Measurements from ENCODE around the gene NID2.
A peak's percentile ranks its signal among the peaks of the same experiment; 100 is the strongest.

The NID2 gene

GRCh38 chr14:52052288-52052943, 16.4 kb downstream of the NID2 start:
- no peak for DNase-seq

- DNase-seq: no peak
Measured at GRCh38 chr14:52051871-52052270, 17.0 kb downstream of the NID2 start.

DNA sequence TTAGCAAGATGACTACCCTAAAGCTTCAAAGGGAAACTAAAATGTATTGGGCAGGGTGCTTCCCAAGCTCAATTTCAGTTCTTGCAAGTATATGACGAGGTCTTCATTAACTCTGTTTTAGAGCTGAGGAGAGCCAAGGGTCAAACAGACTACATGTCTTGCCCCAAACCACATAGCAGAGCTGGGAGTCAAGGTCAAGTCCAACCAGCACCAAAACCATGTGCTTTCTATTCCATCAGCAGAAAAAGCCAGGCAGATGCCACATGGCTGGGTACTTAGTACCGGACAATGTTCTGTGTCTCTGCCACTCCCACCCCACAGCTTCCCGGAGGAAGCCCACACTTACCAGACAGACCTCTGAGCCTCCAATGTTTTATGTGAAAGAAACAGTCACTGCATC, 17.6 kb downstream of the NID2 start:
- no peak for DNase-seq

DNA sequence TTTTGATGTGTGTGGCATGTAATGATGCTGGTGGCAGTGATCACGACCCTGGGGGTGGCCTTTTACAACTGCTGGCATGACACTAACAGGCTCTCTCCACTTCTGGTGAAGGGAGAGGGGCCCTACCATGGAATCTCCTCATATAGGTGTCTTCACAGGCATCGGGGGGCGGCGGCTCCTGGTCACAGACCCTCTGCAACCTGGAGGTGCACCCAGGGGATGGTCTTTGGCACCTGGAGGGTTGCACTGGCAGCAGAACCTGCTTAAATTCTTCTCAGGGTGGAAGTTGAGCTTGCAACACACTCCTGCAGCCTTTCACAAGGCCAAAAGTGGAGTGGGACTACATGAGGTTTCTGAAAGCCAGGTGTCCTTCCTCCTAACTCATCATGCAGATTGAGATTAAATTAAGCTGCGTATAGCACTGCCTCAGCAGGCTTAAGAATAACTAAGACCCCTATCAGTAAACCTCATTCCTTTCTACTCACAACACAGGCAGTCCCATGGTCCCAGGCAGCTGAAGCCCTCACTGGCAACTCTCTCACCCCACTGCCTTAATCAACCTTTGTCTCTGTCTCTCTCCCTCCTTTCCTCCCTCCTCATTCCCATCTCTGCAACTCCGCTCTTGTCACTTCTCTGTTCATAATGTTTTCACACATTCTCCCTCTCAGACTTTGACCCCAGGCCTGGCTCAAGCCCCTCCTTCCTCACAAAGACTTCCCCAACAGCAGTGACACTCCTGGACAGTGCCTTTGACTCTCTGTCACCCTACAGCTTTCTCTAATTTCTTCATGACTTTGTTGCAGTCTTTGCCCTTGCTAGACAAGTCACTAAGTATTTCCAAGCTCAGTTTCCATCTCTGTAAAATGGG, 18.9 kb downstream of the NID2 start:
- no peak for DNase-seq

GRCh38 chr14:52049271-52049670, 19.6 kb downstream of the NID2 start:
- no peak for DNase-seq

GRCh38 chr14:52048641-52049204, 20.1 kb downstream of the NID2 start:
- no peak for DNase-seq

- no peak for DNase-seq
Measured at GRCh38 chr14:52048116-52048515, 20.7 kb downstream of the NID2 start.

- DNase-seq: no peak
Measured at GRCh38 chr14:52046376-52046917, 22.4 kb downstream of the NID2 start.

DNA sequence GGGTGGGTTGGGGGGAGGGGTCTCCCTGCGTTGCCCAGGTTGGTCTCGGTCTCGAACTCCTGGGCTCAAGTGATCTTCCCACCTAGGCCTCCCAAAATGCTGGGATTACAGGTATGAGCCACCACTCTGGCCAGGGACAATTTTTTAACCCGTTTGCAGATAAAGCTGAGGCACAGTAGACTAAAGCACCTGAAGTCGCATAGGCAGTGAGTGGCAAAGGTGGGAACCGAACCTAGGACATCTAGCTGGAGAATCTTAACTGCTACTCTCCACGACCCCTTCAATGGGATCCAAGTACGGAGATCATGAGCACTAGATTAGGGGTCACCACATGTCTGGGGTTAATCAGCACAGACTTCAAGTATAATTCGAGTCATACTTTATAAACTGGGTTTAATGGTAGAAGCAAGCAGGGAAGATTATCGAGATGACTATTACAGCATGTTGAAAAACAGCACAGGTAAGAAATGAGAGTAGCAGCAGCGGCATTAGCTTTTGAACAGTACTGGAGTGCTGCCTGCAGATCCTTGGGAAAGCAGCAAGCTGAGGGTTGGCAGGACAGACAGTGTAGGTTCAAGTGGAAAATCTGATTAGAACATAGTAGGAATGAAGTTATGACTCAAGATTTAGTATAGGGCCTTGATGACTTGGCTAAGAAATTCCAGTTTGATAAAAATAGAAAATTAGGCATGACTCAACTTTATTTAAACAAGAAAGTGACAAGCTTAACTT, 23.9 kb downstream of the NID2 start:
- no peak for DNase-seq

DNA sequence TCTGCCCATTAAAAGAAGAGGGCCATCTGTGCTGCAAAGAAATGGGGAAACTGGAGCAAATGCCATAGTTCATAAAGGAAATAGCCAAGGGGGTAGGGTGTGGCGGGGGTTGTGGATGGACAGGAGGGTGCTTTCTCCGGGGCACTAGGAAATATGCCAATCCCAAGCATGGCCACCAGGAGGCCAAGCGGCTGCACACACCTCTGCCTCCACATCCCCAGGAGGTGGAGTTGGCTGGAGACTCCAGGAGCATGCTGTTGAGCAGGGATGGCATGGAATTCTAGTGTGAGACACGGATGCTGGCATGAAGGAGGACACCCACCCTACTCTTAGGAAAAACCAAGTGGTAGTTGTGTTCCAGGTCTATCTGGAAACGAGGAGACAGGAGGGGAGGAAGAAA, 25.2 kb downstream of the NID2 start:
- peak; percentile 39 for DNase-seq

GRCh38 chr14:52042371-52043289, 26.2 kb downstream of the NID2 start:
- no peak for DNase-seq

DNA sequence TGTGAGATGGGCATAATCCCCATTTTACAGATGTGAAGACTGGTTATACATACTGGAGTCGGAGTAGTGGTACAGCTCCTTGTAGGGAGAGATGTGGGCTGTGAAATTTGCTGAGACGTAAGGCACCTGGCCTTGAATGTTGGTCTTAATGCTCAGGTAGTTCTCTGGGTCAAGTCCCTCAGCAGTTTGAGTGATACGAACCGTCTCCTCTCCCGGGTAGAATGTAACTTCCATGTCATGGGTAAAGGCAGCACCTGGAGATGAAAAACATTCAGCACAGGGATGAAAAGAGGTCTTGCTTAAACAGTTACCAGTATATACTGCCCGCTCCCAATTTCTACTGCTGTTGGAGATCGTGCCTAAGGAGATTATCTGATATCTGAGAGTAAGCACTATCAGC, 28.3 kb downstream of the NID2 start:
- no peak for DNase-seq

GRCh38 chr14:52039124-52039815, 29.6 kb downstream of the NID2 start:
- no peak for DNase-seq

- no peak for DNase-seq
Measured at GRCh38 chr14:52033101-52033642, 35.7 kb downstream of the NID2 start.

GRCh38 chr14:52032204-52032801, 36.6 kb downstream of the NID2 start:
- DNase-seq: no peak

GRCh38 chr14:52031781-52032180, 37.1 kb downstream of the NID2 start:
- DNase-seq: no peak

- no peak for DNase-seq
Measured at GRCh38 chr14:52029881-52030280, 39.0 kb downstream of the NID2 start.

- no peak for DNase-seq
Measured at GRCh38 chr14:52026901-52027300, 42.0 kb downstream of the NID2 start.

- DNase-seq: no peak
Measured at GRCh38 chr14:52026017-52026660, 42.7 kb downstream of the NID2 start.

GRCh38 chr14:52025310-52025709, 43.5 kb downstream of the NID2 start:
- no peak for DNase-seq
